Occipital lobe (tissue), 2 donors: ENCODE data around the gene RERE. TPM values are rescaled to one million over a fixed set of nuclear protein-coding genes. Genes with fewer than 3 reads are reported as not detected.

ENCODE experiments used
- DNase-seq: peaks from one replicate; lab custom pipeline; 2025; lab: John Stamatoyannopoulos, UW
- total RNA-seq: library from RNA; depleted of rRNA; stranded (reverse); fragments of >200 nt; gene quantifications from one replicate; pipeline ENCODE4 v1.2.3, GENCODE V29; 2014

RERE gene
- total RNA-seq, 1 donor from 2014 or later: 1,292 TPM

DNA sequence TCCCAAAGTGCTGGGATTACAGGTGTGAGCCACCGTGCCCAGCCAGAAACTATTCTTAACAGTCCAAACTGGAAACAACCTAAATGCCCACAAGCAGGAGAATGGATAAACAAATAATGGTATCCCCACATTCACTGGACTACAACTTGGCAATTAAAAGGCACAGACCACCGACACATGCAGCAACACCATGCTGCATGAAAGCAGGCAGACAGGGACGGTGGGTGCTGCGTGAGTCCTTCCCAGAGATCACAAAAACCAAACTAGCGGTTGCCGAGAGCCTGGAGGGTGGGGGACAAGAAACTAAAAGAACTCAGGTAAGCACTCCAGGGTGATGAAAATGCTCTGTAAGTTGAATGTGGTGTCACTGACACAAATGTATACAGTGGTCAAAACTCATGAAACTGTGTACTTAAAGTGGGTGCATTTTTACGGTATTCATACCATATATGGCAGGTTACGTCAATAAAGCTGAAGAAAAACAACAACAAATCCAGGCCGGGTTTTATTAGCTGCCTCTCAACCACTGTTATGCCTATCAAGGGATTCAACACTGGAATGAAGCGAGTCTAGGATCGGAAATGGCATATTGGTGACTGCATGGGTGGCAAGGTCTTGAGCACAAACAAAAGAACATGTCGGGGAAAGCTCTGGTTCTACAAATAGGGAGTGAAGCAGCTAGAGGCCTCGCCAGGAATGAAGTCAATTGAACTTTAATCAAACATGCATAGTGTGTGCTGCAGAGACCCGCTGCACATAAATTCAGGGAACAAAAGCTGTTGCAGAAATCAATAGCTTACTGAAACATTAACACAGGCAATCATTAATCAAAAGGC lies 447.2 kb downstream of the RERE start:
- no peak for DNase-seq

DNA sequence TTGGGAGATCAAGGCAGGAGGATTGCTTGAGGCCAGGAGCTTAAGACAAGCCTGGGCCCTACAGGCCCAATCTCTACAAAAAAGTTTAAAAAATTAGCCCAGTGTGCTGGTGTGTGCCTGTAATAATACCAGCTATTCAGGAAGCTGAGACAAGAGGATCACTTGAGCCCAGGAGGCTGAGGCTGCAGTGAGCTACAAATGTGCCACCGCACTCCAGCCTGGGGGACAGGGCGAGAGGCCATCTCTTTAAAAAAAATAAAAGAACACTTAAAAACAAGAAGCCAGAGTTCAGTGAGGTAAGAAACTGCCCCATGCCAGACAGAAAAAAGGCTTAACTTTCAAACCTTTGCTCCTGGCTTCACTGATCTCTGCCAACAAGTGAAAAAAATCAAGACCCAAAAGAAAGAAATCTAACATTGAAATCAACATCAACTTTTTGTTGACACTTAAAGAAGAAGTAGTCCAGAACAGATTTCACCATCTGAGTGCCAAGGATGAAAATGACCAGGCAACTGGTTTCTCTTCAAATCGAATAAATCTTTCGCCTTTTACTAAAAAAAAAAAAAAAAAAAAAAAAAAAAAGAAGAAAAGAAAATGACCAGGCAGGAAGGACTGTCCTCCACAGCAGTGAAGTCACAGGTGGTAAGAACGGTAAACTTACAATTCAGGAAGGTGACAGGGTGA lies 448.3 kb downstream of the RERE start:
- no peak for DNase-seq

DNA sequence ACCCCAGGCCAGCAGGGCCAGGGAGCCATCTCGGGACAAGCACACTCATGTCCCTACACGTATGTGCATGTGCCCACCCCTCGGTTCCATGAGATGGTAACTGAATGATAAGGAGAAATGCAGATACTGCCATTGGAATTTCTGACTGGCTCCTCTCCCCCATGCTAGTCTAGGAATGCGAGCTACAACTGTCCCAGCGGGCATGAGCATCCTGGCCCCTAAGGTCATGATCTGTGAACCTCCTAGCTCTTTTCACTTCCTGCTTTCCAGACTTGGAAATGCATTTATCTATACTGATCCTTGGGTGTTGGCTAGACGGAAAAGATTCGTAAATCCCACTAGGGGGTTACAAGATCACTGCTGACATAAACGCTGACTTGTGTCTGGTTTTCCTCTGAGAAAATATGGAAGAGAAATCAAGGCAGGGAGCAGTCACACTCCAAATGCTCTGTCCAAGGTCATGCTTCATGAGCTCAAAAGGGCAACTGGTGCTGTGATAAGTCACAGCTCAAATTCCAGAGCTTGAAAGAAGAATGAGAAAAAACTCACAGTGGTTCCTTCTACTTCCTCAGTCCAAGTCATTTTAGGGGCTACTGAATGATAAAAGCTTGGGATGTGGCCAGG lies 449.8 kb downstream of the RERE start:
- DNase-seq: no peak

DNA sequence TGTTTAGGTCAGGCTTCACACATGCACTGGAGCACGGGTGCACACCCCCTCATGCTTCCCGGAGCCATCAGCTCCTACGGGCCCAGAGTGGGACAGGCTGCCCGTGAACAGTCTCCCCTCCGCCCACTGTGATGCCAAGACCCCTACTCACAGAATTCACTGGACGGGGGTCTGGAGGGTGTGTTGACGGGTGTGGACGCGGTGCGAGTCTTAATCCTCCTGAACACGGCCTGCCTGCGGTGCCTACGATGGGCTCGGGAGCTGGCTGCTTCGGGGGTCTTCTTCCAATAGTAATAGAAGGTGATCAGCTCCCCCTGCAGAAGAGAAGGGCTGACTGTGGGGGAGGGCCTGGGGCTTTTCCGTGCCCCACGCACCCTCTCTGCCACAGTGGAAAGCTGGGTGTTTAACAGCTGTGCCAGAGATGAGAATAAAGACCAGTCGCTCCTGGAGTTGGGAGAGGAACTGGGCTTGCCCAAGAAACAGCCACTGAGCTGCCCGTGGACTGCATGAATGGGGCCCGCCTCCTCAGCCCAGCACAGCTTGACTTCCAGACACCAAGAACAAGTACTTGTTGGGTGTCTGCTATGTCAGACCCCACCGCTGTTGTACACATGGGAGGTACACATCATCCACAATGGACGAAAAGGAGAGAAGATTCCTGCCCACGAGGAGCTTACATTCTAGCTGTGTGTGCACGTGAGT lies 451.6 kb downstream of the RERE start:
- no peak for DNase-seq

DNA sequence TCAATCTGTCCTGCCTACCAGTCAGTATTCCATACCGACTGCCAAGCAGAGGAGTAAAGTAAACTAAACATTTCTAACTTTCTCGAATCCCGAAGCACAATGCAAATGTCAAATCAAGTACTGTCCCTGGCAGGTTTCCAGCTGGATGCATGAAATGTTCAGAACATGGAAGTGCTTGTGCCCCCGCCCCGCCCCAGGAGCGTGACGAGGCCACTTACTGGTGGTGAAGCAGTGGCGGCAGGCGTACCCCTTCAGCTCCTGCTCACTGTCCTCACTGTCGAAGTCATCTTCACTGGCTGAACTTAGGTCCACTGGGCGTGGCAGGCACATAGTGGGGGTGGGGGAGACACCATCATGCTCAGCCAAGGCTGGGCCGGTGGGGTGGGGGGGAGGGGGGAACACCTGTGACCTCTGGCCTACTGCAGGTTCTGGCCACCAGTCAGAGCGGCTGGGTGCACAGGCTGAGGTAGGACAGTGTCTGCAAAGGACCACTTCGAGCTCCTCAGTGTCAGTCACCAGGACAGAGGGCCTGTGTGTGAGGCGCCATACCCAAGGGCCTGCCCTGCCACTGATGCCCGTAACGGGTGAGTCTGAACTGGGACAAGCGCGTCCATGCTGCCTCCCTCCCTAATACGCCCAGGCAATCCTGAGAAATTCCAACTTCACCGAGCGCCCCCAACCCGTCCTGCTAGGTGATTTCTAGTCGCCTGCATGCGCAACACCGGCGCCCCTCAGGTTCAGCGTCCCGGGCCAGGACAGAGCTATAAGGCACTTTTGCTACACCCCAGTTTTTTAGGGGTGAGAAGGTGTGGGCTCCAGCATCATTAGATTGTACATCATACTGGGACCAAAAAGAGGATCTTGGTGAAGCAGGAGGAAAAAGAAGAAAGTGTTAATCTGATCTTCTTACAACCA lies 452.7 kb downstream of the RERE start:
- DNase-seq: no peak

DNA sequence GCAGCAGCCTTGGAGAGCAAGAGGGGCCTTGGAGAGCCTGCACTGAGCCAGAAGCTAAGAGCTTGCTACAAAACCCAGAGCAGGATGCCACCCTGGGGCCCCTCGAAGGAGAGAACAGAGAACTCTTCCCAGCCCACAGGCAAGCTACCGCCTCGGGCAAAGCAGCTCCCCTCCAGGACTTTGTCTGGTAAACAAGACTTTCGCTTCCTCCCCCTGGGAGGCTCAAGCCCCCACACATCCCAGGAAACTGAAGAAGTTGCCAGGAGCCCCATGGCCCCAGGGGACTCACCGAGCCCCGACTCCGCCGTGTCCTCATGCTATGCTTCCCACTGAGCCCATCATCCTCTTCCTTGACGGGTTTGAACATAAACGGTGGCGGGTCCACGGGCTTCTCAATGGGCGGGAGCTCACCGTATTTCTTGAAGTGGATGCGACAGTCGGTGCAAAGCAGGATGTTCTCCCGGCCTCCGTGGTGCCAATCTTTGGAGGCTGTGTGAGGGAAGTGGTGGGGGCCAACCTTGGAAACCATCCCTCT lies 453.6 kb downstream of the RERE start:
- no peak for DNase-seq

DNA sequence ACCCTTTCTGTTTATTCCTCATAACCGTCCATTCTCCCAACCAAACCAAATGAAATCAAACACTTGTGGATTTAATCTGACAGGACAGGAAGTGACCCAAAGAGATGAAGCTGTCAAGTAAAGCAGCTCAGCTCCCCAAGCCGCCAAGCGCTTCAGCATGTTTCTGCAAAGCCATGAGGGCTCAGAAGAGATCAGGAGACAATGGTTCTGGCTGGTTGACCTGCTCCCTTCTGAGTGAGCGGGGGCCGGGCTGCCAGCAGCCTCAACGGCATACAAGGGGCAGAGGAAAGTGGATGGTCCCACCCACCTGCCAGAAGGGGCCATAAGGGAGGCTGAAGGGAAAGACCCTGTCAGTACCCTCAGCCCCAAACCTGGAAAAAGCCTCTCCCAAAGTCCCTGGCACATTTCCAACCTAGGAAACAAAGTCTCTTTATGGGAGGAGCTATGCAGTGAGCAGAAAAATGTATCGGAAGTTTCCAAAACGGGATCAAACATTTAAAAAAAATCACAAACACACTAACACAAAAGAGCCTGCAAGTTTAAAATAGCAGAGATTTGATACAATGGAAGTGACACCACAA lies 454.2 kb downstream of the RERE start:
- no peak for DNase-seq

DNA sequence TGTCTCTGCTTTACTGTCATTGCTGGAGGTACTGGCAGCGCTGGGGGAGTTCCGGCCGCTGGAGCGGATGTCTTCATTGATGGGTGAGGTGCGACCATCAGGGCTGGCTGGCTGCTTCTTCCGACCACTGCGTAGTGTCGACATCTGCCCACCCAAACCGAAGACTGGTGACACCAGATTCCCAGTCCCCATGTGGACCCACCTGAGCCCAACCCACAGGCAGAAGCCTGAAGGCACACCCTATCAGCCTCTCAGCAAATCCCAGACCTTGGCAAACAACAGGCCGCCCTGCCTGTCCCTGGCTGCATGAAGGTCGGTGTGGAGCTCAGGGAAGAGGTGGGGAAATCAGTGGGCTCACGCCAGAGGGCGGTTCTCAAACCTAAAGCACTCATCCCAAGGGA lies 454.7 kb downstream of the RERE start:
- DNase-seq: no peak

DNA sequence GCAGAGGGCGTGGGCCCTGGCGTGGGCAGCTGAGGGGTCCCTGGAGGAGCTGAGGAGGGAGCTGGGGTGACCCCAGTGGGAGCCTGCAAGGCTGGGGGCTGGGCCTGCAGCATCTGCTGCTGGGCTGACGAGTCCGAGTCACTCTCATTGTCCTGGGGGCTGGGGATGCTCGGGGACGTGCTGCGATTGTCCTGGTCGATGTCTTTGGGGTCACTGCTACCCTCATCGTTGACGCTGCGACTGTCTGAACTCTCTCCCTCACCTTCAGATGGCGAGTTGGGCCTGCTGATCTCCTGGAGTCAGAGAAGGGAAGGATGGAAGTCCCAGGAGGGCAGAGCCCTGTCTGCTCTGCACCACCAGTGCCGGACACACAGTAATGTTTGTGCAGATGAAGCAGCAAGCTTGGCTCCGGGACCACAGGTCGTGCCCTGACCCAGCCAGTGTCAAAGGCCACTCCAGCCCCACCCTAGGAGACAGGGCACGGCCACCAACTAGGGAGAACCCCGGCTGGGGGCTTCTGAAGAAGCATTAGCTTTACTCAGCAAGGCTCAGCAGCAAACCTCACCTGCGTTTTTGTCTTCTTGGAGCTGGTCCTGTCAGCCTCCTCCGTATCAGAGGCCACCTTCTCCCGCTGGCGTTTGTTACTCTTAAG lies 456.1 kb downstream of the RERE start:
- DNase-seq: no peak

DNA sequence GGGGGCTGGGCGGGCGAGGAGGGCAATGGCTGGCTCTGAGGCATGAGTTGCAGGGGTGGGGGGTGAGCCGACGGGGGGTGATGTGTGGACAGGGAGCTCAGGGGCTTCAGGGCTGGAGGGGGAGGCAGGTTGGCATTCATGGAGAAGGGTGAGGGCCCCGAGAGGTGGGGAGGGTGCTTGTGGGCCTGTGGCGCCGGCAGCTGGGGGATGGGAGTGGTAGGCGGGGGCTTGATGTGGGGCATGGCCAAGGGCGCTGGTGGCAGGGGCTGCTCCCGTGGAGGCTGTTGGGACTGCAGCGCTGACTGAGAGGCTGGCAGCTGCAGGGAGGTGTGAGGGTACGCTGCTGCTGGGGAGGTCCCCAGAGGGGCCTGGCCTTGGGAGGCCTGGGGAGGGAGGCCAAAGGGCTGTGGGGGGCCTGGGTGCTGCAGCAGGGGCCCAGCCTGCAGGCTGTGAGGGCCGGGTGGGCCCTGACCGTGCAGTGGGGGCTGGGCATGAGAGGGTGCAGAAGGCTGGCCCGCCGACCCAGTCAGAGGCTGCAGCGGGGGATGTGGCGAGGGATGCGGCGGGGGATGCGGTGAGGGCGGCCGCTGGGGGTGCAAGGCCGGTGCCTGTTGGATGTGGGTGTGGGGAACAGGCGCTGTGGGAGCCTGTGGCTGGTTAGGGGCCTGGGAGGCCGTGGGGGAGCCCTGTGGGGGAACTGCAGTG lies 456.8 kb downstream of the RERE start:
- no peak for DNase-seq

DNA sequence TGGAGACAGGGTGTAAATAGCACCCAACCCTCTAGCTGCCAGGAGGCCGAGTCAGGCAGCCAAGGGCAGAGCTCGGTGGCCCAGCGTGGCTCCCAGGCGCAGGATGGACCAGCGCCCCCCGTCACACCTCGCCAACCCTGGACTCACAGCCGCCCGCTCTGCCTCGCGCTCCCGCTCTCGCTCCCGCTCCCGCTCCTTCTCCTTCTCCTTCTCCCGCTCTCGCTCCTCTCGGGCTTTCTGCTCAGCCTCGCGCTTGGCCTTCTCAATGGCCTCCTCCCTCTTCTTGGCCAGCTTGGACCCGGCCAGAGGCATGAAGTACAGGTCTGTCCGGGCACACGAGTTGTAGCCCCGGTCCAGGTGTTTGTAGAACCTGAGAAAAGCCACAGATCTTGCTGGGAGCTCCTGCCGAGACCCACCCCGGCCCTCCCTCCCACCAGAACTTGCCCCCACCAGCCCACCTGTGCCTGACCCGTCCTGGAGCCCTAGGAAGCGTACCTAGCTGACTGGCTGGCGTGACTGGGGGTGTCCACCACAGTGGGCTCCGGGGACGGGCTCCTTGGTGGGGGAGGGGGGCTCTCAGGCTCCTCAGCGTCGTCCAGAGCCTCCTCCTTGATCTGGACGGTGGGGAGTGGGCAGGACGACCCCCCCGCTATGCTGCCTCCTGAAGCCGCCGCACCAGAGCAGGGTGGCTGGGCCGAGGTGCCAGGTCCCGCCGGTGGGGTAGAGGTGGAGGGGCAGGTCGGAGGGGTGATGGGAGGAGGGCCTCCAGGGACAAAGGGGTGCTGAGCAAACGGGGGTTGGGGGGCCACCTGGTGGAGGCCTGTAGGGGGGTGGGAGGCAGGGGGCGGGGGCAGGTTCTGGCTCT lies 457.6 kb downstream of the RERE start:
- no peak for DNase-seq

DNA sequence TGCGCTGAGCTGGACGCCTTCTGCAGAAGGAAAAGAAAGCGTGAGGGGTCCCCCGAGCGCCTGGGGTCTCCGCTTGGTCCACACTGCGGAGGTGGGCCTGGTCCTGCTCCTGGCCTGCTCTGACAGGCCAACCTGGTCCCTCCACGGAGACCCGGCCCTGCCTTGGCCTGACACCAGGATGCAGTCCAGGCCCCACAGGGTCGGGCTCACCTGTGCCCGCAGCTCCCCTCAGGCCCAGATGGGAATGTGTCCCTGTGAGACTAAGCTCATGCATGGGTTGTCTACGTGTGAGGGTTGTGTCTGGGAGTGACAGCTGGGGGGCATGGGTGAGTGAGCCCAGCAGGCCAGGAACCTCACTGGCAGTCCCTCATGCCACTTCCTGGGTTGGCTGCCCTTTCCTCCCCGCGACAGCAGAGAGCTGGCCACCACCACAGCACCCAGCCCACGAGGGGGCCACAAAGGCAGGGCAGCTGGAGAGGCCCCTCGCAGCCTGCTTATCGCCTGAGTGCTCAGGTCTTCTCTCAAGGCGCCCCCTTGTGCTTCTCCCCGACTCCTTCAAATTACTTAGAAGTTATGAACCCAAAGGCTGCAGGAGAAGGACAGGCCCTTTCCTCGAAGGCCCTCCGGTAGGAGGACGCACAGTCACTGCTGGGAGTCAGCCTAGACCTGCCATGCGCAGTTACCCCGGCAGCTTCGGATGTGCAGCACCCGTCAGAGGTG lies 458.4 kb downstream of the RERE start:
- DNase-seq: no peak

DNA sequence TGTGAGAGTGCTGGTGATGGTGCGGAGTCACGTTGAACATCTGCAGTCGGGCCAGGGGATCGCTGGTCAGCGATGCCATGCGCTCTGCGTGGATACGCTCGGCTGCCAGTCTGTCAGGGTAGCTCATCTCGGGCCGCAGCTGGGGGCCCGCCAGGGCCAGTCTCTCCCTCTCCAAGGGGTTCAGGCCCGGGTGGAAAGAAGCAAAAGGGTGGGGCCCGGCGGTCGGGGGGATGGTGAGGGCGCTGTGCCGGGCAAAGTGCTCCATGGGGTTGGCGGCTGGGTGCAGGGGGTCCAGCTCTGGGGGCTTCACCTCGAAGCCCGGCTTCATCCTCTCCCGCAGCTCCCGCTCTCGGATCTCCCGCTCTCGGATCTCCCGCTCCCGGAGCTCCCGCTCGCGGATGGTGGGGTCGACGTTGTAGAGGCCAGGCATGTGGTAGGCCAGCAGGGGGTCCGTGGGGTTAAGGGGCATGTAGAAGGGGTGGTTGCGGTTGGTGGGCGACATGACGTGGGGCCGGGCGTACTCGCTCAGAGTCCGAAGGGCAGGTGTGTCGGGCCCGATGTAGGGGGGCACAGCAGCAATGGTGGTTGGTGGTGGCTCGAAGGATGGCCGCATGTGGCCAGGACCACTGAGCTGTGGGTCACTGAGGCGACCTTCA lies 459.1 kb downstream of the RERE start:
- no peak for DNase-seq

DNA sequence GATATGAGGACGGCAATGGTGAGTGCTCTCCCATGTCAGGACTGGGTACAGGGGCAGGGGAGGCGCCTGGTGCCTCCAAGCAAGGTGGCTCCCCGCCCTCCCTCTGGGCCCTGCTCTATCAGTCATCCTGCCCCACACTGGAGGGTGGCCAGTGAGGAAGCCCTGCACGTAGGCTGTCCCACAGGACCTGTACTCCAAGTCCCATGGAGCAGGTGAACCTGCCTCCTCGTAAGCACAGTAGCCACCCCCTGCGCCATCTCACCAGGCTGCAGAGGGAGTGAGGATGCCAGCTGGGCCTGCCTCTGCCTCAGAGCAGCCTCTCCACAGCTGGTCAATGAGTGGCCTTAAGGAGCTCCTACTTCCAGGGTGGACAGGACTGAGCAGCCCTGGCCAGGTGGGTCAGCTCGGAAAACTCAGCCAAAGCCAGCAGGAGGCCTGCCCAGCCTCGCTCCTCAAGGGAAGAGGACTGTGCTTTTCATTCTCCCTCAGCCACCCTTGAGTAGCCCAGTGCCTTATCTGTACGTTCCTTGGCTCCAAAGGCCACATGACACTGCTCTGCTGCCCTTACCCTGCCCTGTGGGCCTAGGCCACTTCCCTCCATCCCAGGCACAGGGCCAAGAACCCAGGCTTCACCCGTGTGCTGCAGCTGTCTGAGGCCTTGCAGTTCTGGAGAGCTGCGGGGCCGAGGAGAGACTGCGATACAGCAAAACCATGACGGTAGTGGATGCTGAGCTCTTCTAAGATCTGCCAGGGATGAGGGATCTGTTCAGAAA lies 459.9 kb downstream of the RERE start:
- no peak for DNase-seq

DNA sequence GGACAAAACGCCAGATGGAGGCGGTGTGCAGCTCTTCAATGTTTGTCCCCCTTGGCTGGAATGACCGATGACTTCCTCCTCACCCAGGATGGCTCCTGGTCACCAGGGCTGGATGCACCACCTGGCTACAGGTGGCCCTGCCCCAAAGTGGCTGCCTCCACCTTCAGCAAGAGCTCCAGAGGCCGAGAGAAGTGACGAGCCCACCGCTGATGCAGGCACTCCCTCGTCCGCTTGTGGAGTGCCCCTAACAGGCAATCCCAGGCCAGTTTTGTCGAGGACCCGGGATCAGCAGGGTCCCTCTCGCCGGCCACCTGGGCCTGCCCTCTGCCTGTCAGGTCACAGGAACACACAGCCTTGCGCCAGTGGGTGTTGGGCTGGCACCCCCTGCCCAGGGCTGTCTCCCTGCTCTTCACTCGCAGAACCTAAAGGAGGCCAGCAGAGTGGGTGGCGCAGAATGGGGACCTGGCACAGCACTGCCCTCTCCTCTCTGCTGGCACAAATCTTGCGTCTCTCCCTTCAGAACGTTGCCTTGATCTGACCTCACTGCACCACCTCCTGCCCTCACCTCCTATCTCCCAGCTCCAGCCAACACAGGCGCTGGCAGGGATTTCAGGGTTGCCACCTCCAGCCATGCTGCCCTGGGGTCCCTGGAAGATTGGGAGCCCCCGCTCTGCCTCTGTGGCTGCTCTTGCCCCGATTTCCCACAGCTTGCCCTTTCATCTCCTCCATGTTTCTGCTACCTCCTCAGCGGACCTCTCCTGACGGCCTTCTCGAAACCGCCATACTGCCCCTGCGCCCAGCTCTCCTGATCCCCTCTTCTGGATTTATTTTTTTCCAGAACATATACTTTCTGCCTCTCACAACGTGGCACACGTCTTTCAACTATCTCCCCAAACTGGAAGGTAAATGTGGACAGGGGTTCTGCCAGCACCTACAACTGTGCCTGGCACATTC lies 460.9 kb downstream of the RERE start:
- no peak for DNase-seq
